GM21723 (cell line): ENCODE measurements around the gene DNAAF6.
"Not testable (repeated sequence)": the region's sequence is repeated elsewhere in the genome, so short reads cannot be mapped to it uniquely, and the experiment has no call there.

ENCODE experiments used
- ATAC-seq: cut with Tn5 transposase; IDR thresholded peaks from one replicate; pipeline ENCODE4 v1.9.1; 2021; ENCODE audit warnings: mild to moderate bottlenecking, moderate library complexity; ENCODE audit not compliant: unreplicated experiment

The DNAAF6 gene

DNA sequence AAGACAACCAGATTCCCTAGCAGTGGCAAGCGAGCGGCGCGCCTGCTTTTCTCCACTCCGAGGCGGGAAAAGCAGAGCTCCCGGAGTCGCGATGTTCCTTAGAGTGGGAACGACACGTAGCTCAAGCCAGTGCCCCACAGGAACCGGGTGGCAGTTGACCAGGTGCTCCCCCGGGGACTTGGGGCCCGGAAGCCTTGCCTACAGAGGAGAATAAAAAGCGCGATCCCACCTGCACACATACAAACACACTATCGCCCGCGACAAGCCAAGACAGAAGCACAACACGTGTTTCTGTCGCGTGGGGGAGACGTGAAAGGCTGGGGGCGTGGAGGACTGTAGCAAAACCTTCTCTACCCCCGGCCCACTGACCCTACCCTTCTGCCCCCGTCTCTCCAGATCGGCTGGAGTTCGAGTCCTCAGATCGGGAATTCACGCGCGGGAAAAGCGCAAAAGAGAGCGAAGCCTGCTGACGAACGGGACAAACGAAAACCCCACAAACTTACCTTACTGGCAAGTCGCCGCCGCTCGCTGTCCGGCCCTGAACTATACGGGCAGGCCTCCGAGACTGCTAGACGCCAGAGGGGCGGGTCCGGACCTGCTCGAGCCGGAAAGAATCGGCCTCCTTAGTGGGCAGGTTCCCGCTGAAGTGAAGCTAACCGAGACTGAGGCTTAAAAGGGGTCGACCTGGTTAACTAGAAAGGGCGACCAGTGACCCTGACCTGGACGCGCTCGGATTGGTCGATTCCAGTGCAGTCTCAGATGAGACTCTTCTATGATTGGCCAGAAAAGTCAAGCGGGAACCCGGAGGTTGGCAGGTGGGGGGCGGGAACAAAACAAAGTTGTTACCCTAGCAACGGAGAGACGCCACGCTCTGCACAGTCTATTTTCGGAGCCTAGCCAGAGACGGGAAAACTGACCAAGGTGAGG lies at the start of gene DNAAF6, which contains the start of gene NUP62CL:
DNAAF6 (plus strand) TSS at position 842 of the 927 bp plus-strand sequence. CDS start 6,265 bp downstream, outside the sequence.
NUP62CL (minus strand) TSS at position 664 of the 927 bp plus-strand sequence. CDS start 31,287 bp downstream, outside the sequence.
- peak; percentile 98 for ATAC-seq

DNA sequence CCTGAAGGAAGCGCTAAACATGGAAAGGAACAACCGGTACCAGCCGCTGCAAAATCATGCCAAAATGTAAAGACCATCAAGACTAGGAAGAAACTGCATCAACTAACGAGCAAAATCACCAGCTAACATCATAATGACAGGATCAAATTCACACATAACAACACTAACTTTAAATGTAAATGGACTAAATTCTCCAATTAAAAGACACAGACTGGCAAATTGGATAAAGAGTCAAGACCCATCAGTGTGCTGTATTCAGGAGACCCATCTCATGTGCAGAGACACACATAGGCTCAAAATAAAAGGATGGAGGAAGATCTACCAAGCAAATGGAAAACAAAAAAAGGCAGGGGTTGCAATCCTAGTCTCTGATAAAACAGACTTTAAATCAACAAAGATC lies 48.8 kb upstream of the DNAAF6 start:
- not testable (repeated sequence) for ATAC-seq

DNA sequence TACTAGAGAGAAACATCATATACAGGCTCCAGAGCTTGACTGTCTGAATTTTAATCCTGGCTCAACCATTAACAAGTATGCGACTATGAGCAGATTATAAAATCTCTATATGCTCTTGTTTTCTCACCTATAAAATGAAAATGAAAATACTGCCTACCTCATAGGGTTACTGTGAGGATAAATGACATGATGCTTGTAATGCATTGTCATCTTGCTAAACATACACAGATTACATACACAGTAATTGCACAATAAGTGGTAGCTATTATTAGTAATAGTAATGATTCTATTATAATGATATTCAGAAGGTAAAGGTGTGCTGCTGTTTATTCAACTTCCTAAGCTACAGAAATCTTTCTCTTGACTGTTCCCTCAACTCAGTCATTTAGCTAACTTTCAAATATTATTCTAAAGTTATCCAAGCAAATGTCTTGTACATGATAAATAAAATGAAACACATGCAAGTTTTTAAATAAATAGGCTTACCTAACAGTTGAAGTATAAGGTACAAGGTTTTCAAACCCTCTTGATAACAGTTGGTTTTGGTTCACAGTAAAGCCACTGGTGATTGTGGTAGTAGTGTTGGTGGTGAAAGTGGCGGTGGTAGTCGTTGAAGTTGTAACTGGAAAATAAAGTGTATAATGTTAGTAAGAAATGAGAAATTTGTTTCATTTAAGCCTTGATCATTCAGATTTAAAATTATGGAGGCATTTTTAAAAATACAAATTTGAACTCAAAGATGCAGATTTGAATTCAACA lies 39.1 kb upstream of the DNAAF6 start:
- ATAC-seq = no peak

DNA sequence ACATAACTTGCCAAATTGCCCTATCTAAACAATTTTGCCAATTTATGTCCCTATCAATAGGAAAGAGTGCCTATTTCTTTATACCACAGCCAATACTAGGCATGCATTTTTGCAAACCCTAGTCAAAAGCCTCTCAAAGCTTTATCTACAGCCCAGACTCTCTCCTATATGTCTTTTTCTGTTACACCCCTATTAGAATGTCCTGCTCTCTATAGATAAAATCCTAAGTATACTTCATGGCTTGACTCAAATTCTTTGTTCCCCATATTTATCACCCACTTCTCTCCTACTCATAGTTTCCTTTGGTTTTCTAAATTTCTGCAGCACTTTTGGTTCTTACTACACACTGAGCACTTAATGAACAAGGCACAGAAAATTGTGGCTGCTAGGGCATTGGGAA lies 38.2 kb upstream of the DNAAF6 start:
- ATAC-seq = no peak

DNA sequence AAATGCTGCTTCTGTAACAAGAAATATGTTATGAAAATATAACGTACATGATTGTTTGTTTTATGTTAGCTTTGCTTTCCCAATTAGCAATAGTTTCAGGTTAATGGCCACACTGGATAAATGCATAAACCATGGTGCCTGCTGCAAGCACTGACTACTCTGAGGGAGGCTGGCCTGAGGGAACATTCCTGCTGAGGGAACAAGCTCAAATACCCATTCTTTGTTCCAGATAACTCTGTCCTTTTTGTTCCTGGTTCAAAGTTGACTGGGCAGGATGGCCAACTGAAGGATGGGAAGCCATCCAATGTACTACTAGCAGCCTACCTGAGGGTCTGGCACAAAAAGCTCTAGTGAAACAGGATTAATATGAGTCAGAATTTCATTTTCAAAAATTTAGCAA lies 37.7 kb upstream of the DNAAF6 start:
- no peak for ATAC-seq

DNA sequence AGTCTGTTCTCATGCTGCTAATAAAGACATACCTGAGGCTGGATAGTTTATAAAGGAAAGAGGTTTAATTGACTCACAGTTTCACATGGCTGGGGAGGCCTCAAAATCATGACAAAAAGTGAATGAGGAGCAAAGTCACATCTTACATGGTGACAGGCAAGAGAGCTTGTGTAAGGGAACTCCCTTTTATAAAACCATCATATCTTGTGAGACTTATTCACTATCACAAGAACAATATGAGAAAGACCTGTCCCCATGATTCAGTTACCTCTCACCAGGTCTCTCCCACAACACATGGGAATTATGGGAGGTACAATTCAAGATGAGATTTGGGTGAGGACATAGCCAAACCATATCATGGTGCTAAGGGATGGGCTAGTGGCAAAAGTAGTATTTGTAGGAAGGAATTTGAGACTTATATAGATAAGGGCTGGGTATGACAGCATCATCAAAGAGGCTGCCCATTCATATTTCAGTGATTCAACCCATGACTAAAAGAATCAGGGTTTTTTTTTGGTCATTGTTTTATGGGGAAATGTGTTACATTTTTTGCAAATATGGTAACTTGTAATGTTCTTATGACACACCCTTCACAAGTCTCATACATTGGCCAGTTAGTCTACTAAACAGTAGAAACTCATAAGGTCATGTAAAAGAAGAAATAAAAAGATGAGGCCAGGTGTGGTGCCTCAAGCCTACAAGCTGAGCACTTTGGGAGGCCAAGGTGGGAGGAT lies 34.9 kb upstream of the DNAAF6 start:
- ATAC-seq = no peak

DNA sequence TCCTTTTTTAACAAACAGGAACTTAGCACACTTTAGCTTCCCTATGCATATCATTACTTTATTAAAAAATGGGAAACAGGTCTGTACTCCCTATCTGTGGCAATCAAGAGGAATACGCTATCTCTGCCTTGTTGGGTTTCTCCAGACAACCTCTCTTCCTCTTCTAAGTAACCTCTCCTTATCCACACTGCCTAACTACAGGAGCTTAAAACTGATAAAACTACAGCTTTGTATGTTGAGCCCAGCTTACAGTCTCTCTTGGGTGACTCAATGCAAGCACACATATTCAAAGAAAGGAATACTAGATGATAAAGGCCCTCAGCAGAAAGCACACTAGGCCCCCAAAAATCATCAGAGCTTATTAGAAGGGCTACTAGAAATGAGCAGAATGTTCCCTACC lies 9.1 kb upstream of the DNAAF6 start:
- no peak for ATAC-seq

DNA sequence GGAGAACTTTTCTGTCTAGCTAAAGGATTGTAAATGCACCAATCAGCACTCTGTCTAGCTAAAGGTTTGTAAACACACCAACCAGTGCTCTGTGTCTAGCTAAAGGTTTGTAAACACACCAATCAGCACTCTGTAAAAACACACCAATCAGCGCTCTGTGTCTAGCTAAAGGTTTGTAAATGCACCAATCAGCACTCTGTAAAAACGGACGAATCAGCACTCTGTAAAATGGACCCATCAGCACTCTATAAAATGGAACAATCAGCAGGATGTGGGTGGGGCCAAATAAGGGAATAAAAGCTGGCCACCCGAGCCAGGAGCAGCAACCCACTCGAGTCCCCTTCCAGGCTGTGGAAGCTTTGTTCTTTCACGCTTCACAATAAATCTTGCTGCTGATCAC lies 8.3 kb upstream of the DNAAF6 start:
- not testable (repeated sequence) for ATAC-seq

DNA sequence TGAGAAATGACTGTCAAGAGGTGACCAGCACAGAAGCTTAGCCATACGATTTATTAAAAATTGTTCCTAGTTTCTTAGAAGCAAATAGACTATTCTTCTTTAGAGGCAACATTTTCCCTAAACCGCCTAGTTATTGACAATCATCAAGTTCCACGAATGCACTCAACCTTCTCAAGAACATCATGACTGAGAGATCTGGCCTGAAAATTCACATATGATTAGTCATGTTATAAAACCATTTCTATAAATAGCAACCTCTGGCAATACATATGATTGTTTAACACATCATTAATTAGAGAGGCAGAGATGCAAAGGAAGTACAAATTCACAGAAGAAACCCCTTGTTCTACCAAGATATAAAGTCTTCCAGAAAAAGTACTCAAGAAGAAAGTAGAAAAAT lies 6.9 kb upstream of the DNAAF6 start:
- ATAC-seq = no peak

DNA sequence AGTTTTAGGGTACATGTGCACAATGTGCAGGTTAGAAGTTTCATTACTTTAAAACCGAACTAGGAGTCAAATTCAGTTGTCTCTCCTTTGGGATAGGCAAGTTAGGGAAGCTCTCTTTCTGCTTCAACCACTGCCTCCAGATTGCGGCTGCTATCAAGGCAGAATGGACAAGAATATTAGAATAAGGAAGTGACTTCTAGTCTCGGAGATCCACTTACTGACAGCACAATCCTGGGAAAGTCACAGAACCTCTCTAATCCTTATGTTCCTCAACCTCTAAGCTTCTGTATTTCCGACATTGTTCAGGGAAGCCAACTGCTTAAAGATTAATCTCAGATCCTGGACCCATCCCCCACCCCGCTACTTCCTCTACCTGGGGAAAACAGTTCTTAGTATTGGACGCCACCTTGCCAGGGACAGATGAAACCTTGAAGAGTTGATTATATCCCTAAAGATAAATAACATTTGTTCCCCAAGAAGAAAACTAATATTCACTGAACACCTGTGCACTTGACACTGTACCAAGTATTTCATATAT lies 2.3 kb upstream of the DNAAF6 start:
- ATAC-seq = no peak

DNA sequence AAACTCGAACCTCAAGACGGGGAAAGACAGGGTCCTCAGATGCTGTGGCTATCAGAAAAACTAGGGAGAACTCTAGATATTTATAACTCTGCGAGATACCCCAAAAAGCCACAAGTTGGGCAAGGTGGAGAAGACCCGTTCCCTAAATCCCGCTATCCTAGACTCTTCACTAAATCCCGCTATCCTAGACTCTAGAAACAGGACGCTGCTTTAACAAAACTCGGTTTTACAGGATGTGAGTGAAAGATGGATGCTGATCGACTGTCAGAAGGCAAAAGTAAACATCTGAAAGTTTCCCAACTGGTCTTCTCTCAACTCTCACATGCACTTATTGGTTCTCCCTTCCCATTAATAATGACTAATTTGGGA lies 270 bp downstream of the DNAAF6 start:
- ATAC-seq = no peak

DNA sequence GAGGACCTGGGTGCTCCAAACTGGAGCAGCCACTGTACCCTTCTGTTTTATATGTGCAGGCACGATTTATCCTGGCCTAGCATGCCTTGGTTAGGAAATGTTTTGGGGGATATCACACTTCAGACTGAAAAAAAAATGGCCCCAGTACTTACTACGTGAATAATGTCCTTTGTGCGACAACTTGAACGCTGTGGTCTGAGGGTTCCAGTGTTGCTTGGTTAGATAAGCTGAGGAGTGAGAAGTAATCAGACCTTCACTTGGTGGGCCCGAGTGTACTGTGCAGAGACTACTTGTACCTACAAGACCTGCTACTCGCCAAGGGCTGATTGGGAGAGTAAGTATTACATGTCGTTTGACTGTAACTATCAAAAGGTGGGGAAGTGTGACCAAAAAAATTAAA lies 678 bp downstream of the DNAAF6 start:
- no peak for ATAC-seq

DNA sequence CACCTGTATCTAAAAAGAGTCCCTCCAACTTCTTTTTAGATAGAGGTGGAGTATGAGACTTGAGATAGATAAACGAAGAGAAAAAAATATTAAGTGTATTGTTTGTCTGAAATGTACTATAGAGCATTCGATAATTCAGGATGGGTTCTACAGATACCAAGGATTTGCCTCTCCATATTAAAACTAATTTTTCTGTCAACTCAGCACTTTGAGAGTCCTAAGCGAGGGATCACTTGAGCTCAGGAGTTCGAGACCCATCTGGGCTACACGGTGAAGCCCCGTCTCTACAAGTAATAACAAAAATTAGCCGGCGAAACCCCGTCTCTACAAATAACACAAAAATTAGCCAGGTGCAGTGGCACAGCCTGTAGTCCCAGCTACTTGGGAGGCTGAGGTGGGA lies 1.5 kb downstream of the DNAAF6 start:
- ATAC-seq = no peak

DNA sequence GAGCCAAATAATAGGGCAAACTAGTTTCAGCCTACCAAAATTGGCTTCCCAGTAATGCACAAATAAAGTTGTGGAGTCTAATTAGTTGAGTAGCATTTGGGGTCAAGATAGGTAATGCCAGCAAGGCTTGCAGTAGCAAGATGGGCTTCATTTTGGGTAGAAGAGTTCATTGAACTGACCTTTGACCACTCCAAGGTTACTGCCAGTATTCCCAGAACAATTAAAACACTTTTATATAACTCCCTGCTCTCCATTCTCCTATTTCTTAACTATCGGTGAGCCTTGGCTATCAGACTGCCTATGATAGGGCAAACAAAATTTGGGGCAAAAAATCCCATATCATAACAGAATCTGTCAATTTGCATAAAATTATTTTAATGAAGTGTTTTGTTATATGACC lies 7.1 kb downstream of the DNAAF6 start:
- ATAC-seq = no peak

DNA sequence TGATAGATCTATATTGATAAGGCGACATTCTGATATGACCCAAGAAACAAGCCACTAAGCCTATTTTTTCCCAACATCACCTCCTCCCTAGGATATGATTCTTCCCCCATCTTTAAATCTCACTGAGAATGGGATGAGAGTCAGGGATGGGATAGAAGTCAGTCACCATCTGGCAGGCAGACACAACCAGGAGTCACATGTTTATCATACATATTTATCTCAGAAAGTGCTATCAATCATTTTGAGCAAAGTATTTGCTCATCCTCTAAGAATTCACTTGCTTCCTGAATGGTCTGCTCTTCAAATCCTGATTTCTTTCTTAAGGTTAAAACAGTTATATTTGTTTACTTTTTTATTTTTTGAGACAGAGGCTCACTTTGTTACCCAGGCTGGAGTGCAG lies 20.3 kb downstream of the DNAAF6 start:
- ATAC-seq = no peak

DNA sequence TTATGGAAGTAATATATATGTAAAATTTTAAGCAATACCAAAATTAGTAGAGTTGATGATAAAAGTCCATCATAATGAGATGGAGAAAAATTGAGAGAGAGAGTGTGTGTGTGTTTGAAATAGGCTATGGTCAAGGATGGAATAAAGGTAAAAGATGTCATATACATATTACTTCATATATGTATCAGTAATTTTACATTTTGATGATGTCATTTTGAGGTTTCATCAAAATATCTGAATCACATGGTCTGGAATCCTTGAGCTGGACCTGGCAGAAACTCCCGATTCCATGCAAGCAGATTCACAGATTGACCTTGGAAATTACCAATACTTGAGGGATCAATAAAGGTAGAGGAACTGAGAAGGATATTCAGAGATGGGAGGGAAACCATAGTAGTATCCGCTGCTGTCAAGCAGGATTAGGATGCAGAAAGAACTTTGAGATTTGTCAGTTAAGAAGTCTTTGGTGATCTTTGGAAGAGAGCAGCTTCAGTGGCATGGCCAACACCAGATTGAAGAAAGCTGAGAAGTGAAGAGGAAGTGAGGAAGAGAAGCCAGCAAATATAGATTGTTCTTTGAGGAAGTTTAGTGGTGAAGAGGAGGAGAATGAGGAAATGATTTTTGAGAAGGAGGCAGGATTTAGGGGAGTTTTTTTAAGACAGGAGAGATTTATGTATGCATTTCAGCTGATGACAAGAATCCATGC lies 21.5 kb downstream of the DNAAF6 start:
- ATAC-seq = no peak

DNA sequence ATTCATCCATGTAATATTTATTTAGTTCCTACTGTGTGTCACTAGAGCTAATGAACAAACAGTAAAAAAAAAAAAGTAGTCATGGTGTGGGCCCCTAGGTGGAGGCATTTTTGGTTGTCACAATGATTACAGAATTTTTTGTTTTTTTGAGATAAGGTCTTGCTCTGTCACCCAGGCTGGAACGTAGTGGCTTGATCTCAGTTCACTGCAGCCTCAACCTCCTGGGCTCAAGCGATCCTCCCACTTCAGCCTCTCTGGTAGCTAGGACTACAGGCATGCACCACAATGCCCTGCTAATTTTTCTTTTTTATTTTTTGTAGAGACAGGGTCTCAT lies 22.0 kb downstream of the DNAAF6 start:
- ATAC-seq = no peak

DNA sequence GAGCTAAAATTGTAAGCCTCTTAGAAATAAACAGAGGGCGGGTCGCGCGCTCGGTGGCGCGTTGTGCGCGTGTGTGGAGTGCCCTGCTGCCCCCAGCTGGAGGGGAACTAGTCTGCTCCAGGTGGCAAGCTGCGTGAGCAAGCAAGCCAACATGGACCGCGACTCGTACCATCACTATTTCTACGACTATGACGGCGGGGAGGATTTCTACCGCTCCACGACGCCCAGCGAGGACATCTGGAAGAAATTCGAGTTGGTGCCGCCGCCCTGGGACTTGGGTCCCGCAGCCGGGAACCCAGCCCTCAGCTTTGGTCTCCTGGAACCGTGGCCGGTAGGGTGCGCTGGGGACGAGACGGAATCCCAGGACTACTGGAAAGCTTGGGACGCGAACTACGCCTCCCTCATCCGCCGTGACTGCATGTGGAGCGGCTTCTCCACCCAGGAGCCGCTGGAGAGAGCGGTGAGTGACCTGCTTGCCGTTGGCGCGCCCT lies 66.1 kb downstream of the DNAAF6 start:
- no peak for ATAC-seq

DNA sequence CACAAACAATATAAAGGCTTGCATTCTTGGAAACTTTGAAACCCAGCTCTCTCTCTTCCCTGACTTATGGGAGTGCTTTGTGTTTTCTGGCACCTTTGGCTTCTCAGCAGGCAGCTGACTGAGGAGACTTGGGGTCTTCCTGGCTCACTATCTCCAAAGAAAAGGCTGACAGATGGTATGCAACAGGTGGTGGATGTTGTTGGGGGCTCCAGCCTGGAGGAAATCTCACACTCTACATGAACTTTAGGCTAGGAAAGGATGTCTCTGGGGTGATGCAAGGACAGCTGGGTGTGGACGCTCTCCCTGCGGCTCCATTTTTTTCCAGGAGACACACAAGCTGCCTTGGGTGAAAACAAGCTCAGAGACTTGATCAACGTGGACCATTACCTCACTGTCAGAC lies 67.4 kb downstream of the DNAAF6 start:
- ATAC-seq = no peak

DNA sequence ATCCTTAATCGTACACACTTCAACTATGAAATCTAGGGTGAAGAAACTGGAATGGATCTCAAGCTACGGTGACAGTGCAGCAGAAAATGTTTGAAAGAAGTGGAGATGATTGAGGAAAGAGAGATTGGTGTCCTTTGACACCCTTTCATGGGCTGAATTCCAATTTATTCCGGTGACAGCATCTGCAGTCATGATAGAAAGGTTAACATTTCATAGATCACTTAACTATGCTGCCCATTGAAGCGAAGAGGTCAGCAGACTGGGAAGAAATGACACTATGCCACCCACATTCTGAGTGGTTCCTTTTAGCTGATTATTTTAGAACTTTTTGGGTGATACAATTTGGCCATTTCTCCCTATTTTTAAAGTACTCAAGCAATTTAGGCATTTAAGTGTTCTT lies 82.3 kb downstream of the DNAAF6 start:
- ATAC-seq = no peak
